Ovary (tissue), 9 donors: ENCODE measurements around the gene TOMM34. TPM values are rescaled to one million over a fixed set of nuclear protein-coding genes. Genes with fewer than 3 reads are reported as not detected.

Experiments
- DNase-seq, 5 donors: peaks; one replicate each; pipeline ENCODE4 v3.0.0-alpha.2; 2019 to 2020
- H3K27ac ChIP-seq, 2 donors: fragments of 200-600 bp; one replicate each; pipeline versions ENCODE4 v1.5.1 to v1.8.0; 2019 to 2022
- H3K27me3 ChIP-seq: fragments of 200-600 bp; one replicate; pipeline ENCODE4 v1.8.0; 2022
- H3K36me3 ChIP-seq: fragments of 200-600 bp; sonication (generic); one replicate; pipeline ENCODE4 v1.5.1; 2019
- H3K4me1 ChIP-seq: one replicate; pipeline ENCODE4 v1.8.1; 2013; ENCODE audit warnings: mild to moderate bottlenecking, moderate library complexity; ENCODE audit not compliant: insufficient read depth
- H3K4me3 ChIP-seq: fragments of 200-600 bp; sonication (generic); one replicate; pipeline ENCODE4 v1.5.1; 2017
- H3K9me3 ChIP-seq, 2 donors: fragments of 200-600 bp in 1 of 2; sonication (generic) in 1 of 2; one replicate each; pipeline versions ENCODE4 v1.5.1 to v1.8.1; 2013 to 2019; ENCODE audit warnings: mild to moderate bottlenecking in 1 of 2, moderate library complexity in 1 of 2
- EP300 ChIP-seq: sonication (generic); formaldehyde crosslinking; IDR thresholded peaks from one replicate; pipeline ENCODE4 v1.6.1; 2017; ENCODE audit warnings: antibody characterized with exemption
- POLR2A ChIP-seq: fragments of 450-650 bp; IDR thresholded peaks from one replicate; pipeline ENCODE4 v1.6.1; 2017; ENCODE audit warnings: antibody characterized with exemption, mild to moderate bottlenecking, moderate library complexity
- WGBS, 3 donors: extraction: QIAGEN DNeasy Blood & Tissue Kit in 1 of 3; methylation state at CpG; one replicate each; pipeline versions ENCODE4 v1.1.5 to v1.1.7; 2013 to 2017; 5-methylcytosine and 5-hydroxymethylcytosine counted together
- intact Hi-C, 4 donors: fragments of 100-400 bp; cut with DNase I; formaldehyde crosslinking; loops; one replicate each; pipeline versions ENCODE4 v1.11.0 to v1.15.1; 2022 to 2023
- polyA plus RNA-seq, 2 donors: library from polyadenylated mRNA; stranded (reverse); fragments of 200-250 nt in 1 of 2; fragments of 350-450 nt in 1 of 2; fragmentation: Illumina TruSeq in 1 of 2; extraction: RNeasy Lipid Tissue Mini Kit (QIAGEN cat#74804) in 1 of 2; gene quantifications; one replicate each; pipeline ENCODE4 v1.2.3, GENCODE V29; 2013 to 2014
- total RNA-seq, 7 donors: library from RNA; depleted of rRNA in 2 of 7; stranded (reverse); fragments of >200 nt in 2 of 7; fragmentation: NEBNext Ultra II Directional in 3 of 7; extraction: Animal tissue kit (Norgen Biotek cat#: 25700) in 3 of 7; gene quantifications; one replicate each; pipeline versions ENCODE4 v1.1.0 to v1.2.4, GENCODE V29; 2016 to 2023
- TF ChIP-seq, protein P1 (sequence below), 3 donors: fragments of 450-650 bp in 2 of 3; fragments of 200-600 bp in 1 of 3; IDR thresholded peaks; one replicate each; pipeline versions ENCODE4 v1.5.1 to v1.8.0; 2016 to 2022; ENCODE audit warnings: antibody characterized with exemption in 3 of 3, mild to moderate bottlenecking in 1 of 3
- donor health status: DM: no; HTN: no; CAD: no; lungs with moderate emphysema.
- donor health status: DM: no; HTN: no; CAD: no.
- donor health status: Bipolar disorder and iron deficiency.
- donor health status: DM: yes; HTN: yes; CAD: no.
- donor health status: DM: no; HTN: no; CAD: no.
- donor health status: DM: yes; HTN: yes; CAD: no.

The TOMM34 gene
- total and polyA plus RNA-seq, 9 donors, result 12.3 to 60.7 (median 26.2) TPM

DNA sequence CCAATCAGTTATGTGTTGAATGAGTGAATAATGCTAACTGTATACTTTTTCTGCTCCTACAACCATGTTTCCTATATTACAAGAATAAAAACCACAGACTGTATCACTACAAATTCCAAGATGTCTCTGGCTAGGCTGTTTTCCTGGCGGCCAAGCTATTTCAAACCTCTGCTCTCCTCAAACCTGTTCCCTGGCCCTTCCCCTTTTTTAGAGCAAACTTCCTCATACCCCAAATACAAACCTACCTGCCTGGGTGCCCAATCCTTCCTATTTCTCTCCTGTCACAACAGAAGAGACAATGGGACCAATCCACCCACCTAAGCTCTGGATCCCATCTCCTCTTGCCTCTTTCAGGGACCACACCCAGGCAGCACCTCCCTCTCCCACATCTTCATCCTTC, 7.5 kb downstream of the TOMM34 start:
- no peak overlapping the region for H3K27ac ChIP-seq
- H3K27me3 ChIP-seq, result no peaks in the 10 kb centered on the region
- no peaks in the 10 kb centered on the region for H3K9me3 ChIP-seq
- WGBS, 3 donors, result 94 to 100% (median 98%) methylated on average over 1 of the region's 1 CpG
- intact Hi-C loops, result loop anchor here in 1 of 4 donors (10.0 kb wide), 1 partner anchor 68 kb away; the partner anchor contains the start of gene YWHAB
- H3K4me1 ChIP-seq, result no peaks in the 10 kb centered on the region
- TF ChIP-seq POLR2A, result no peak
- TF ChIP-seq EP300, result no peak
- TF ChIP-seq, protein P1, sequence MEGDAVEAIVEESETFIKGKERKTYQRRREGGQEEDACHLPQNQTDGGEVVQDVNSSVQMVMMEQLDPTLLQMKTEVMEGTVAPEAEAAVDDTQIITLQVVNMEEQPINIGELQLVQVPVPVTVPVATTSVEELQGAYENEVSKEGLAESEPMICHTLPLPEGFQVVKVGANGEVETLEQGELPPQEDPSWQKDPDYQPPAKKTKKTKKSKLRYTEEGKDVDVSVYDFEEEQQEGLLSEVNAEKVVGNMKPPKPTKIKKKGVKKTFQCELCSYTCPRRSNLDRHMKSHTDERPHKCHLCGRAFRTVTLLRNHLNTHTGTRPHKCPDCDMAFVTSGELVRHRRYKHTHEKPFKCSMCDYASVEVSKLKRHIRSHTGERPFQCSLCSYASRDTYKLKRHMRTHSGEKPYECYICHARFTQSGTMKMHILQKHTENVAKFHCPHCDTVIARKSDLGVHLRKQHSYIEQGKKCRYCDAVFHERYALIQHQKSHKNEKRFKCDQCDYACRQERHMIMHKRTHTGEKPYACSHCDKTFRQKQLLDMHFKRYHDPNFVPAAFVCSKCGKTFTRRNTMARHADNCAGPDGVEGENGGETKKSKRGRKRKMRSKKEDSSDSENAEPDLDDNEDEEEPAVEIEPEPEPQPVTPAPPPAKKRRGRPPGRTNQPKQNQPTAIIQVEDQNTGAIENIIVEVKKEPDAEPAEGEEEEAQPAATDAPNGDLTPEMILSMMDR (IDR thresholded peaks at IDR 0.05), result no peak
- no peak for DNase-seq
- H3K4me3 ChIP-seq, result no peak overlapping the region
- H3K36me3 ChIP-seq, result no peaks in the 10 kb centered on the region

DNA sequence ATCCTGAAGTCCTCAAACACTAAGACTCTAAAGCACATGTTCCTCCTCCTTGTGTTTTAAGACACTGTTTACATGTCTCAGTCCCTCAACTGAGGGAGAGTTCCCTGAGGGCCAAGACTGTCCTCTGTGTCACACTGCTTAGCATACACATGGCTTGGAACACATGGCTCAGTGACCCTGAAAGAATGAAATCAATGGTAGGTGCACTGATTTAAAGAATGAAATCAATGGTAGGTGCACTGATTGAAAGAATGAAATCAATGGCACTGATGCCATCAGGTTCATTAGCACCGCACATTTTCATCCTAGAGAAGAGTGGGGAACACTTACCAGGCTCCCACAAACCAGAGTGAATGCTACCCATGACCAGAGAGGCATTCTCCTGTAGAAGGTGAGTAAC, 9.8 kb downstream of the TOMM34 start:
- intact Hi-C loops, result loop anchor here in 1 of 4 donors (10.0 kb wide), 1 partner anchor 66 kb away; the partner anchor contains the start of gene YWHAB
- H3K9me3 ChIP-seq, result no peaks in the 10 kb centered on the region
- no peaks in the 10 kb centered on the region for H3K4me1 ChIP-seq
- WGBS, 3 donors, result 92 to 97% (median 94%) methylated on average over 1 of the region's 1 CpG
- H3K36me3 ChIP-seq, result no peaks in the 10 kb centered on the region
- TF ChIP-seq, protein P1 (IDR thresholded peaks at IDR 0.05), result no peak
- TF ChIP-seq POLR2A, result no peak
- no peak for TF ChIP-seq EP300
- H3K27ac ChIP-seq, result no peak overlapping the region
- DNase-seq, result no peak
- no peaks in the 10 kb centered on the region for H3K27me3 ChIP-seq
- H3K4me3 ChIP-seq, result no peak overlapping the region

DNA sequence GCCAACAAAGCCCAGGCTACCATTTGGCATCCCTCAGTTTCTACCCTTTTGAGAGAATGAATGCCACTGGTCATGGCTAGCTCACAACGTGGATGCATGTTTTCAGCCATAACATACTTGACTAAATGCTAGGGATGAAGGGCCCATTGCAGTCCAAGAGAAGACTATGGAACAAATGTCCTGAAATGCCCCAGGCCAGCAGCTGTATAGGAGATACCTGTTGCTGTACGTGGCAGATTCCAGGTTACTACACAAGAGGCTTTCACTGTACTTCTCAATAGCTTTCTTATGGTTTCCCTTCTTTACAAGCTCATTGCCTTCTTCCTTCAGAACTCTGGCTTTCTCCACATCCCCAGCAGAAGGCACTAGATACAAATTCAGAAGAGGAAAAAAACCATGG, 11.7 kb downstream of the TOMM34 start:
- no peak for DNase-seq
- Histone ChIP-seq H3K36me3 (no peaks in the 10 kb centered on the region), H3K27me3 (no peaks in the 10 kb centered on the region), H3K4me3 (no peak overlapping the region), H3K9me3 (no peaks in the 10 kb centered on the region), H3K27ac (no peak overlapping the region), H3K4me1 (no peaks in the 10 kb centered on the region)
- TF ChIP-seq EP300 (no peak), POLR2A (no peak)
- TF ChIP-seq, protein P1 (IDR thresholded peaks at IDR 0.05), result no peak
- intact Hi-C loops, result no loop called here
- WGBS, 3 donors, result 78 to 85% (median 82%) methylated on average over 2 of the region's 2 CpGs

DNA sequence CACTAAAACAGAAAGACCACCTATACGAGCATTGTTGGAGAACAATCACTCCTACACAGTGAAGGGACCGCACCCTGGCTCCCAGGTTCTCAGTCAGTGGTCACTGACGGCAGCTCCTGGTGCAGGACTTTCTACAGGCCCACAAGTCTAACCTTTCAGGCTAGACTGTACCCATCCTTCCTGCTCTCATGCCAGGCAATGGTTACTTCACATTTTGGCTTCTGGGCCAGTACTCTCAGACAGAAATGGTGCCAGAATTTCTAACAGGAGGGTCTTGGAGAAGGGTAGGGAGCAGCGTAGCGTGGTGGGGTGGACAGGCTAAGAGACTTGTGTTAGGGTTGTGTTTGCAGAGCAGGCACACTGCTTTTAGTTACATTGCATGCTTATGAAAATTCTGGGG, 12.1 kb downstream of the TOMM34 start:
- no peak overlapping the region for H3K27ac ChIP-seq
- intact Hi-C loops, result no loop called here
- WGBS, 3 donors, result 87 to 95% (median 87%) methylated on average over 5 of the region's 5 CpGs
- no peaks in the 10 kb centered on the region for H3K27me3 ChIP-seq
- no peak overlapping the region for H3K4me3 ChIP-seq
- H3K36me3 ChIP-seq, result no peaks in the 10 kb centered on the region
- no peak for TF ChIP-seq POLR2A
- TF ChIP-seq, protein P1 (IDR thresholded peaks at IDR 0.05), result no peak
- no peak for TF ChIP-seq EP300
- DNase-seq, result no peak
- no peaks in the 10 kb centered on the region for H3K4me1 ChIP-seq
- H3K9me3 ChIP-seq, result no peaks in the 10 kb centered on the region
